Measurements from ENCODE around the gene ROS1.
"Not testable (repeated sequence)": the region's sequence is repeated elsewhere in the genome, so short reads cannot be mapped to it uniquely, and the experiment has no call there.

ROS1 gene

DNA sequence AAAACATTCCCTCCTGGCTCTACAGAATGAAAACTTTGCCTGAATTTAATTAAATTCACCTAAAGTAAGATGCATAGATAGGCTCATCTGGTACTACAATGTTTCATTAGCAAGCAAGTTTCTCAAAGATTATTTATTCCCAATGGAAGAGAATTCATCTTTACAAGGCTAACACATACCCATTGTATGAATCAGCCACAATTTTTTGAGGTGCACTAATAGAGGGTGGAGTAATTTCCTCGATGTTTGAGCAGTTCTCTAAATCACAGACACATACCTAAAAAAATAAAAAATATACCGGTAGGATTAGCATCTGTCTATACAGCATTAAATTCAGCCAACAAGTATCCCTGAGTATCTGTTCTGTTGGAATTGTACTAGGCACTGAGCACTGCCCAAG is 32.7 kb downstream of the ROS1 start:
- Histone ChIP-seq H3K4me3 (ENCODE audit: low read length) (no peak overlapping the region), H3K9ac (ENCODE audit: low read length) (no peak overlapping the region), H3K27me3 (ENCODE audit: control insufficient read depth, insufficient read depth, low read length) (no peaks in the 10 kb centered on the region), H3K9me3 (ENCODE audit: control insufficient read depth, low read length) (no peaks in the 10 kb centered on the region), H3K36me3 (ENCODE audit: control insufficient read depth, insufficient read depth, low read length) (no peaks in the 10 kb centered on the region), H3K4me1 (ENCODE audit: control insufficient read depth, insufficient read depth, low read length) (peaks cover 10% of the 10 kb centered on the region)

GRCh38 chr6:117391874-117392583 is 33.7 kb downstream of the ROS1 start:
- Histone ChIP-seq H3K4me3 (ENCODE audit: low read length) (no peak overlapping the region), H3K36me3 (ENCODE audit: control insufficient read depth, insufficient read depth, low read length) (no peaks in the 10 kb centered on the region), H3K4me1 (ENCODE audit: control insufficient read depth, insufficient read depth, low read length) (peaks cover 19% of the 10 kb centered on the region), H3K9ac (ENCODE audit: low read length) (no peak overlapping the region), H3K9me3 (ENCODE audit: control insufficient read depth, low read length) (no peaks in the 10 kb centered on the region), H3K27me3 (ENCODE audit: control insufficient read depth, insufficient read depth, low read length) (no peaks in the 10 kb centered on the region)

- Histone ChIP-seq H3K4me1 (ENCODE audit: control insufficient read depth, insufficient read depth, low read length) (peaks cover 32% of the 10 kb centered on the region), H3K27me3 (ENCODE audit: control insufficient read depth, insufficient read depth, low read length) (no peaks in the 10 kb centered on the region), H3K4me3 (ENCODE audit: low read length) (no peak overlapping the region), H3K36me3 (ENCODE audit: control insufficient read depth, insufficient read depth, low read length) (no peaks in the 10 kb centered on the region), H3K9ac (ENCODE audit: low read length) (no peak overlapping the region), H3K9me3 (ENCODE audit: control insufficient read depth, low read length) (no peaks in the 10 kb centered on the region)
Observed at GRCh38 chr6:117389227-117390057, 36.3 kb downstream of the ROS1 start.

- H3K36me3 ChIP-seq (ENCODE audit: control insufficient read depth, insufficient read depth, low read length), result no peaks in the 10 kb centered on the region
- no peaks in the 10 kb centered on the region for H3K27me3 ChIP-seq (ENCODE audit: control insufficient read depth, insufficient read depth, low read length)
- no peak overlapping the region for H3K9ac ChIP-seq (ENCODE audit: low read length)
- peaks cover 27% of the 10 kb centered on the region for H3K4me1 ChIP-seq (ENCODE audit: control insufficient read depth, insufficient read depth, low read length)
- no peaks in the 10 kb centered on the region for H3K9me3 ChIP-seq (ENCODE audit: control insufficient read depth, low read length)
- no peak overlapping the region for H3K4me3 ChIP-seq (ENCODE audit: low read length)
Observed at GRCh38 chr6:117387454-117387974, 38.2 kb downstream of the ROS1 start.

- Histone ChIP-seq H3K9ac (ENCODE audit: low read length) (no peak overlapping the region), H3K27me3 (ENCODE audit: control insufficient read depth, insufficient read depth, low read length) (no peaks in the 10 kb centered on the region), H3K4me3 (ENCODE audit: low read length) (no peak overlapping the region), H3K36me3 (ENCODE audit: control insufficient read depth, insufficient read depth, low read length) (no peaks in the 10 kb centered on the region), H3K9me3 (ENCODE audit: control insufficient read depth, low read length) (no peaks in the 10 kb centered on the region), H3K4me1 (ENCODE audit: control insufficient read depth, insufficient read depth, low read length) (peaks cover 26% of the 10 kb centered on the region)
Observed at GRCh38 chr6:117384659-117385058, 41.1 kb downstream of the ROS1 start.

DNA sequence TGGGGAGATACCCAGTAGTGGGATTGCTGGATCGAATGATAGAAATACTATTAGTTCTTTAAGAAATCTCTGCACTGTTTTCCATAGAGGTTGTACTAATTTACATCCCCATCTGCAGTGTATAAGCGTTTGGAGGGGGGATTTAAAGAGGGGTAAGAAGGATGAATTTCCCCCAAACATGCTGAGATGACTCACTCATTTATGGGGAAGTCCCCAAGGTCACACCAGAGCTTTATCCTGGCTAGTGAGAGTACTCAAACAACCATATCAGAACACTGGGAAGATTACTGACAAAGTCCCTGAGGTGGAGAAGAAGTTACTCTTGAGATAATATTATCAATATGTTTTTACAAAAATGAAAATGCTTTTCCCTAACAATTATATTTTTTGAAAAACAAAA is 44.0 kb downstream of the ROS1 start:
- H3K36me3 ChIP-seq (ENCODE audit: control insufficient read depth, insufficient read depth, low read length), result no peaks in the 10 kb centered on the region
- H3K4me3 ChIP-seq (ENCODE audit: low read length), result no peak overlapping the region
- no peak overlapping the region for H3K9ac ChIP-seq (ENCODE audit: low read length)
- H3K4me1 ChIP-seq (ENCODE audit: control insufficient read depth, insufficient read depth, low read length), result peaks cover 12% of the 10 kb centered on the region
- no peaks in the 10 kb centered on the region for H3K27me3 ChIP-seq (ENCODE audit: control insufficient read depth, insufficient read depth, low read length)
- H3K9me3 ChIP-seq (ENCODE audit: control insufficient read depth, low read length), result no peaks in the 10 kb centered on the region

GRCh38 chr6:117380298-117380697 is 45.4 kb downstream of the ROS1 start:
- no peaks in the 10 kb centered on the region for H3K36me3 ChIP-seq (ENCODE audit: control insufficient read depth, insufficient read depth, low read length)
- H3K27me3 ChIP-seq (ENCODE audit: control insufficient read depth, insufficient read depth, low read length), result no peaks in the 10 kb centered on the region
- peaks cover 7% of the 10 kb centered on the region for H3K4me1 ChIP-seq (ENCODE audit: control insufficient read depth, insufficient read depth, low read length)
- no peaks in the 10 kb centered on the region for H3K9me3 ChIP-seq (ENCODE audit: control insufficient read depth, low read length)
- no peak overlapping the region for H3K9ac ChIP-seq (ENCODE audit: low read length)
- no peak overlapping the region for H3K4me3 ChIP-seq (ENCODE audit: low read length)

DNA sequence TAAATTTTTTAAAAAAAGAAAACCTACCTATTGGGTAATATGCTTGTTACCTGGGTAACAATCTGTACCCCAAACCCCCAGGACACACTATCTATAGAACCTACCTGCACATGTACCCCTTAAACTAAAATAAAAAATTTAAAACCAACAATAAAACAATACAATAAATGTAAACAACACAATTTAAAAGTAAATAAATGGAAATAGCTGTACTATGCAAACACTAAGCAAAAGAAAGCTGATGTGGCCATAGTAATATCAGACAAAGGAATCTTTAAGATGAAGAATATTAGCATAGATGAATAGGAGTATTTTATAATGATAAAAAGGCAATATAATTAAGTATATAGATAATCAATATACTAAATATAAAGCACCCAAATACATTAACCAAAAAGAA is 50.3 kb downstream of the ROS1 start:
- Histone ChIP-seq H3K9me3 (ENCODE audit: control insufficient read depth, low read length) (no peaks in the 10 kb centered on the region), H3K4me1 (ENCODE audit: control insufficient read depth, insufficient read depth, low read length) (no peaks in the 10 kb centered on the region), H3K36me3 (ENCODE audit: control insufficient read depth, insufficient read depth, low read length) (no peaks in the 10 kb centered on the region), H3K27me3 (ENCODE audit: control insufficient read depth, insufficient read depth, low read length) (no peaks in the 10 kb centered on the region), H3K9ac (ENCODE audit: low read length) (no peak overlapping the region), H3K4me3 (ENCODE audit: low read length) (no peak overlapping the region)

DNA sequence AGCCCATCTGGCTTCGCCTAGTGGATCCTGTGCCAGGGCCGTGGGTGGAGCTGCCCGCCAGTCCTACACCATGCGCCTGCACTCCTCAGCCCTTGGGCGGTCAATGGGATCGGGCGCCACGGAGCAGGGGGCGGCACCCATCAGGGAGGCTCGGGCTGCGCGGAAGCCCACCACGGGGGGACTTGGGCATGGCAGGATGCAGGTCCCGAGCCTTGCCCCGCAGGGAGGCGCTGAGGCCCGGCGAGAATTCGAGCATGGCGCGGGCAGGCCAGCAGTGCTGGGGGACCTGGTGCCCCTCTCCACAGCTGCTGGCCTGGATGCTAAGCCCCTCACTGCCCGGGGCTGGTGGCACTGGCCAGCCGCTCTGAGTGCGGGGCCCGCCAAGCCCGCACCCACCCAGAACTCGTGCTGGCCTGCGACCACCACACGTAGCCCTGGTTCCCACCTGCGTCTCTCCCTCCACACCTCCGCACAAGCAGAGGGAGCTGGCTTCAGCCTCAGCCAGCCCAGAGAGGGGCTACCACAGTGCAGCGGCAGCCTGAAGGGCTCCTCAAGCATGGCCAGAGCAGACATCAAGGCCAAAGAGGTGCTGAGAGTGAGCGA is 52.4 kb downstream of the ROS1 start:
- Histone ChIP-seq H3K9me3 (ENCODE audit: control insufficient read depth, low read length) (no peaks in the 10 kb centered on the region), H3K9ac (ENCODE audit: low read length) (no peak overlapping the region), H3K27me3 (ENCODE audit: control insufficient read depth, insufficient read depth, low read length) (no peaks in the 10 kb centered on the region), H3K4me3 (ENCODE audit: low read length) (no peak overlapping the region), H3K4me1 (ENCODE audit: control insufficient read depth, insufficient read depth, low read length) (no peaks in the 10 kb centered on the region), H3K36me3 (ENCODE audit: control insufficient read depth, insufficient read depth, low read length) (no peaks in the 10 kb centered on the region)

DNA sequence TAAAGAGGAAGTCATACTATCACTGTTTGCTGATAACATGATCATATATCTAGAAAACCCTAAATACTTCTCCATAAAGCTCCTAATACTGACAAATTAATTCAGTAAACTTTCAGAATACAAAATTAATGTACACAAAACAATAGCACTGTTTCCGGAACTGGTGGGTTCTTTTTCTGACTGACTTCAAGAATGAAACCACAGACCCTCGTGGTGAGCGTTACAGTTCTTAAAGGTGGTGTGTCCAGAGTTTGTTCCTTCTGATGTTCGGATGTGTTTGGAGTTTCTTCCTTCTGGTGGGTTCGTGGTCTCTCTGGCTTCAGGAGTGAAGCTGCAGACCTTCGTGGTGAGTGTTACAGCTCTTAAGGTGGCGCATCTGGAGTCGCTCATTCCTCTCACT is 53.5 kb downstream of the ROS1 start:
- not testable (repeated sequence) for H3K9me3 ChIP-seq (ENCODE audit: control insufficient read depth, low read length); H3K4me1 ChIP-seq (ENCODE audit: control insufficient read depth, insufficient read depth, low read length); H3K9ac ChIP-seq (ENCODE audit: low read length); H3K4me3 ChIP-seq (ENCODE audit: low read length); H3K36me3 ChIP-seq (ENCODE audit: control insufficient read depth, insufficient read depth, low read length); H3K27me3 ChIP-seq (ENCODE audit: control insufficient read depth, insufficient read depth, low read length)

GRCh38 chr6:117371492-117371891 is 54.2 kb downstream of the ROS1 start:
- H3K36me3 ChIP-seq (ENCODE audit: control insufficient read depth, insufficient read depth, low read length), result no peaks in the 10 kb centered on the region
- H3K4me3 ChIP-seq (ENCODE audit: low read length), result no peak overlapping the region
- no peaks in the 10 kb centered on the region for H3K27me3 ChIP-seq (ENCODE audit: control insufficient read depth, insufficient read depth, low read length)
- H3K9ac ChIP-seq (ENCODE audit: low read length), result no peak overlapping the region
- no peaks in the 10 kb centered on the region for H3K9me3 ChIP-seq (ENCODE audit: control insufficient read depth, low read length)
- no peaks in the 10 kb centered on the region for H3K4me1 ChIP-seq (ENCODE audit: control insufficient read depth, insufficient read depth, low read length)

- no peaks in the 10 kb centered on the region for H3K27me3 ChIP-seq (ENCODE audit: control insufficient read depth, insufficient read depth, low read length)
- H3K4me1 ChIP-seq (ENCODE audit: control insufficient read depth, insufficient read depth, low read length), result no peaks in the 10 kb centered on the region
- no peaks in the 10 kb centered on the region for H3K9me3 ChIP-seq (ENCODE audit: control insufficient read depth, low read length)
- H3K36me3 ChIP-seq (ENCODE audit: control insufficient read depth, insufficient read depth, low read length), result no peaks in the 10 kb centered on the region
- no peak overlapping the region for H3K4me3 ChIP-seq (ENCODE audit: low read length)
- no peak overlapping the region for H3K9ac ChIP-seq (ENCODE audit: low read length)
Observed at GRCh38 chr6:117359581-117359980, 66.2 kb downstream of the ROS1 start.

Measured in mucosa of stomach (tissue), 1 donor.